ENCODE measurements around the gene GRK5.

The GRK5 gene

GRCh38 chr10:119489991-119490326, 282.6 kb downstream of the GRK5 start:
- peak overlapping the region; percentile 40 to 71 for H3K4me3 ChIP-seq (ENCODE audit: insufficient read depth in 1 of 2, low read depth in 1 of 2, low read length in 2 of 2)
- no peaks in the 10 kb centered on the region for H3K27me3 ChIP-seq (ENCODE audit: control insufficient read depth in 1 of 2, insufficient read depth in 1 of 2, low read length in 2 of 2)
- H2BK5ac ChIP-seq (ENCODE audit: low read depth, low read length, poor library complexity, severe bottlenecking), result no peak overlapping the region
- peak overlapping the region in 1 of 2 experiments; percentile 44 for H3K4ac ChIP-seq (ENCODE audit: low read depth in 1 of 2, low read length in 2 of 2)
- H3K23ac ChIP-seq (ENCODE audit: low read length in 2 of 2), result no peak overlapping the region
- H3K9ac ChIP-seq (ENCODE audit: low read length), result peak overlapping the region; percentile 75
- DNase-seq, result no peak
- no peak overlapping the region for H3K14ac ChIP-seq (ENCODE audit: low read length in 2 of 2)
- peak overlapping the region in 1 of 2 experiments; percentile 84 for H2BK12ac ChIP-seq (ENCODE audit: low read length in 2 of 2)
- WGBS, result 79% methylated on average over 5 of the region's 5 CpGs
- peaks cover 3% of the 10 kb centered on the region for H3K4me1 ChIP-seq (ENCODE audit: control insufficient read depth, insufficient read depth, low read depth, low read length)
- H3K79me1 ChIP-seq (replicated peaks; ENCODE audit: low read length, poor library complexity, severe bottlenecking), result no peaks in the 10 kb centered on the region
- H3K18ac ChIP-seq (ENCODE audit: low read depth in 1 of 2, low read length in 2 of 2), result peak overlapping the region in 1 of 2 experiments; percentile 38
- H2BK120ac ChIP-seq (ENCODE audit: low read depth, low read length), result peak overlapping the region; percentile 27
- H4K91ac ChIP-seq (ENCODE audit: low read length), result peak overlapping the region; percentile 11
- no peaks in the 10 kb centered on the region for H3K9me3 ChIP-seq (ENCODE audit: control insufficient read depth, low read length)
- H3K27ac ChIP-seq (ENCODE audit: low read length, poor library complexity, severe bottlenecking), result no peak overlapping the region
- H4K8ac ChIP-seq (ENCODE audit: low read length), result peak overlapping the region; percentile 66
- no peak overlapping the region for H2AK5ac ChIP-seq (ENCODE audit: low read length, severe bottlenecking)
- H2BK15ac ChIP-seq (ENCODE audit: low read depth, poor library complexity, severe bottlenecking), result no peak overlapping the region
- H2AFZ ChIP-seq (ENCODE audit: low read depth, low read length), result no peak overlapping the region
- H3K4me2 ChIP-seq (ENCODE audit: low read length, poor library complexity, severe bottlenecking), result peak overlapping the region; percentile 50
- no peaks in the 10 kb centered on the region for H3K36me3 ChIP-seq (ENCODE audit: control insufficient read depth in 1 of 2, insufficient read depth in 2 of 2, low read depth in 1 of 2, low read length in 2 of 2)

- Histone ChIP-seq H2BK5ac (ENCODE audit: low read depth, low read length, poor library complexity, severe bottlenecking) (no peak overlapping the region), H2BK120ac (ENCODE audit: low read depth, low read length) (peak overlapping the region; percentile 45), H3K18ac (ENCODE audit: low read depth in 1 of 2, low read length in 2 of 2) (peak overlapping the region; percentile 31 to 55), H3K4me1 (ENCODE audit: control insufficient read depth, insufficient read depth, low read depth, low read length) (peaks cover 3% of the 10 kb centered on the region), H3K14ac (ENCODE audit: low read length in 2 of 2) (no peak overlapping the region), H3K4me2 (ENCODE audit: low read length, poor library complexity, severe bottlenecking) (no peak overlapping the region), H4K91ac (ENCODE audit: low read length) (no peak overlapping the region), H3K36me3 (ENCODE audit: control insufficient read depth in 1 of 2, insufficient read depth in 2 of 2, low read depth in 1 of 2, low read length in 2 of 2) (no peaks in the 10 kb centered on the region), H3K27ac (ENCODE audit: low read length, poor library complexity, severe bottlenecking) (no peak overlapping the region), H3K9me3 (ENCODE audit: control insufficient read depth, low read length) (no peaks in the 10 kb centered on the region), H3K4ac (ENCODE audit: low read depth in 1 of 2, low read length in 2 of 2) (peak overlapping the region; percentile 19 to 79), H2AFZ (ENCODE audit: low read depth, low read length) (no peak overlapping the region), H3K4me3 (ENCODE audit: insufficient read depth in 1 of 2, low read depth in 1 of 2, low read length in 2 of 2) (no peak overlapping the region), H3K27me3 (ENCODE audit: control insufficient read depth in 1 of 2, insufficient read depth in 1 of 2, low read length in 2 of 2) (no peaks in the 10 kb centered on the region), H3K23ac (ENCODE audit: low read length in 2 of 2) (no peak overlapping the region), H3K79me1 (replicated peaks; ENCODE audit: low read length, poor library complexity, severe bottlenecking) (no peaks in the 10 kb centered on the region), H3K9ac (ENCODE audit: low read length) (no peak overlapping the region), H2BK15ac (ENCODE audit: low read depth, poor library complexity, severe bottlenecking) (no peak overlapping the region), H2AK5ac (ENCODE audit: low read length, severe bottlenecking) (no peak overlapping the region), H2BK12ac (ENCODE audit: low read length in 2 of 2) (peak overlapping the region; percentile 28 to 45), H4K8ac (ENCODE audit: low read length) (peak overlapping the region; percentile 86)
- DNase-seq, result peak; percentile 54
- WGBS, result 68% methylated on average over 5 of the region's 6 CpGs
Observed at GRCh38 chr10:119491966-119492757, 284.8 kb downstream of the GRK5 start.

GRCh38 chr10:119493155-119493554, 285.8 kb downstream of the GRK5 start:
- H3K27me3 ChIP-seq (ENCODE audit: control insufficient read depth in 1 of 2, insufficient read depth in 1 of 2, low read length in 2 of 2), result no peaks in the 10 kb centered on the region
- H2AFZ ChIP-seq (ENCODE audit: low read depth, low read length), result no peak overlapping the region
- H3K27ac ChIP-seq (ENCODE audit: low read length, poor library complexity, severe bottlenecking), result no peak overlapping the region
- H3K4me2 ChIP-seq (ENCODE audit: low read length, poor library complexity, severe bottlenecking), result no peak overlapping the region
- peak overlapping the region; percentile 83 for H4K91ac ChIP-seq (ENCODE audit: low read length)
- H3K9ac ChIP-seq (ENCODE audit: low read length), result no peak overlapping the region
- H3K4me3 ChIP-seq (ENCODE audit: insufficient read depth in 1 of 2, low read depth in 1 of 2, low read length in 2 of 2), result no peak overlapping the region
- H3K23ac ChIP-seq (ENCODE audit: low read length in 2 of 2), result peak overlapping the region in 1 of 2 experiments; percentile 78
- peak overlapping the region; percentile 81 for H4K8ac ChIP-seq (ENCODE audit: low read length)
- H3K9me3 ChIP-seq (ENCODE audit: control insufficient read depth, low read length), result no peaks in the 10 kb centered on the region
- H2BK15ac ChIP-seq (ENCODE audit: low read depth, poor library complexity, severe bottlenecking), result peak overlapping the region; percentile 74
- peak overlapping the region; percentile 81 to 93 for H3K4ac ChIP-seq (ENCODE audit: low read depth in 1 of 2, low read length in 2 of 2)
- H3K14ac ChIP-seq (ENCODE audit: low read length in 2 of 2), result peak overlapping the region in 1 of 2 experiments; percentile 94
- H3K79me1 ChIP-seq (replicated peaks; ENCODE audit: low read length, poor library complexity, severe bottlenecking), result no peaks in the 10 kb centered on the region
- H2BK120ac ChIP-seq (ENCODE audit: low read depth, low read length), result peak overlapping the region; percentile 44
- no peaks in the 10 kb centered on the region for H3K36me3 ChIP-seq (ENCODE audit: control insufficient read depth in 1 of 2, insufficient read depth in 2 of 2, low read depth in 1 of 2, low read length in 2 of 2)
- no peak overlapping the region for H2AK5ac ChIP-seq (ENCODE audit: low read length, severe bottlenecking)
- WGBS, result 97% methylated on average over 11 of the region's 11 CpGs
- peak overlapping the region; percentile 77 to 95 for H3K18ac ChIP-seq (ENCODE audit: low read depth in 1 of 2, low read length in 2 of 2)
- H3K4me1 ChIP-seq (ENCODE audit: control insufficient read depth, insufficient read depth, low read depth, low read length), result peaks cover 3% of the 10 kb centered on the region
- peak overlapping the region; percentile 91 to 99 for H2BK12ac ChIP-seq (ENCODE audit: low read length in 2 of 2)
- DNase-seq, result no peak
- no peak overlapping the region for H2BK5ac ChIP-seq (ENCODE audit: low read depth, low read length, poor library complexity, severe bottlenecking)

GRCh38 chr10:119494236-119495020, 287.1 kb downstream of the GRK5 start:
- Histone ChIP-seq H3K36me3 (ENCODE audit: control insufficient read depth in 1 of 2, insufficient read depth in 2 of 2, low read depth in 1 of 2, low read length in 2 of 2) (peaks cover 0 to 10% of the 10 kb centered on the region in 2 experiments), H2AFZ (ENCODE audit: low read depth, low read length) (no peak overlapping the region), H2BK120ac (ENCODE audit: low read depth, low read length) (peak overlapping the region; percentile 1), H2BK5ac (ENCODE audit: low read depth, low read length, poor library complexity, severe bottlenecking) (no peak overlapping the region), H3K23ac (ENCODE audit: low read length in 2 of 2) (peak overlapping the region in 1 of 2 experiments; percentile 6), H2BK12ac (ENCODE audit: low read length in 2 of 2) (peak overlapping the region in 1 of 2 experiments; percentile 90), H3K14ac (ENCODE audit: low read length in 2 of 2) (no peak overlapping the region), H3K4ac (ENCODE audit: low read depth in 1 of 2, low read length in 2 of 2) (no peak overlapping the region), H2AK5ac (ENCODE audit: low read length, severe bottlenecking) (no peak overlapping the region), H3K9me3 (ENCODE audit: control insufficient read depth, low read length) (no peaks in the 10 kb centered on the region), H4K8ac (ENCODE audit: low read length) (no peak overlapping the region), H3K18ac (ENCODE audit: low read depth in 1 of 2, low read length in 2 of 2) (peak overlapping the region; percentile 45 to 86), H3K27ac (ENCODE audit: low read length, poor library complexity, severe bottlenecking) (no peak overlapping the region), H3K27me3 (ENCODE audit: control insufficient read depth in 1 of 2, insufficient read depth in 1 of 2, low read length in 2 of 2) (no peaks in the 10 kb centered on the region), H4K91ac (ENCODE audit: low read length) (no peak overlapping the region), H2BK15ac (ENCODE audit: low read depth, poor library complexity, severe bottlenecking) (no peak overlapping the region), H3K79me1 (replicated peaks; ENCODE audit: low read length, poor library complexity, severe bottlenecking) (no peaks in the 10 kb centered on the region), H3K4me2 (ENCODE audit: low read length, poor library complexity, severe bottlenecking) (no peak overlapping the region), H3K4me3 (ENCODE audit: insufficient read depth in 1 of 2, low read depth in 1 of 2, low read length in 2 of 2) (no peak overlapping the region), H3K9ac (ENCODE audit: low read length) (no peak overlapping the region), H3K4me1 (ENCODE audit: control insufficient read depth, insufficient read depth, low read depth, low read length) (peaks cover 5% of the 10 kb centered on the region)
- peak; percentile 71 for DNase-seq
- 41% methylated on average over 5 of the region's 6 CpGs for WGBS

Data from mesenchymal stem cell (in vitro differentiated cells and primary cell).